ENCODE data around the gene TAGLN.

DNA sequence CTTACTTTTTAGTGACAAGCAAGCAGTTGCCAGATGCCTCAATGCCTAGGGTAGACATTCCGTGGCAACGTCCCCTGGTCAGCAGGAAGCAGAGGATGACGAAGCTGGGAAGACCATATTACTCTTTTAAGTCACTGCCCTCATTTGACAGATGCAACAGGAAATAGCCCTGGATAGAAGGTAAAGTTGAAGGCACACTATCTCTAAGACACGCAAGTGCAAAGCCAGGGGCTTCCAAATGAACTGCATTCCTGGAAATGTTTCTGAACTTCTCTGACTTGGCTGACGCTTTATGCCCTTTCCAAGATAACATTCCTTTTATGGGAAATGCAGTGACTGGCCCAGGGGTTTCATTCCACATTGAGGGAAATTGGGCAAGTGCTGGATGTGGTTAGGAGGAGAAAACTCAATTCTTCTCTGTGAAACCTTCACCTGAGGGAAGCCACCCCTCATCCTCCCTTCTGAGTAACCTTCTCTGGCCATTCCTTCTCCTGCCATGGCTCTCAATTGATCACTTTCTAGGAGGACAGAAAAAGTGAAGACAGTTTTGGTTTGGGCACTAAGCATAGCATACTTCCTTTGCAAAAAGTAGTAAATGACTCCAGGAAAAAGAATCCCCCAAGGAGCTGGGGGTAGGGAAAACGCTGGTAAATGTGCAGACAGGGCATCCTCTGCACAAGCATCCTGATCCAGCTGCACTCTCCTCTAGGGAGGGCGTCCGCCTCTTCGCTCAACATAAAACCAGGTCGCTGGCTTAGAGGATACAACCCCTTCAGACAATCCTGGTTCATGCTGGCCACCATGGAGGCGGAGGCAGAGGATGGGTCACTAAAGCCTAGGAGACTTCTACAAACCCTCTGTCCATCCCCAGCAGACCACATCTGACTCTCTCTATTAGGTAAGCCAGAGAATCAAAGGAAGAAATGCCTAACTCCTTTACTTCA lies 18.2 kb downstream of the TAGLN start:
- TF ChIP-seq, protein P1, sequence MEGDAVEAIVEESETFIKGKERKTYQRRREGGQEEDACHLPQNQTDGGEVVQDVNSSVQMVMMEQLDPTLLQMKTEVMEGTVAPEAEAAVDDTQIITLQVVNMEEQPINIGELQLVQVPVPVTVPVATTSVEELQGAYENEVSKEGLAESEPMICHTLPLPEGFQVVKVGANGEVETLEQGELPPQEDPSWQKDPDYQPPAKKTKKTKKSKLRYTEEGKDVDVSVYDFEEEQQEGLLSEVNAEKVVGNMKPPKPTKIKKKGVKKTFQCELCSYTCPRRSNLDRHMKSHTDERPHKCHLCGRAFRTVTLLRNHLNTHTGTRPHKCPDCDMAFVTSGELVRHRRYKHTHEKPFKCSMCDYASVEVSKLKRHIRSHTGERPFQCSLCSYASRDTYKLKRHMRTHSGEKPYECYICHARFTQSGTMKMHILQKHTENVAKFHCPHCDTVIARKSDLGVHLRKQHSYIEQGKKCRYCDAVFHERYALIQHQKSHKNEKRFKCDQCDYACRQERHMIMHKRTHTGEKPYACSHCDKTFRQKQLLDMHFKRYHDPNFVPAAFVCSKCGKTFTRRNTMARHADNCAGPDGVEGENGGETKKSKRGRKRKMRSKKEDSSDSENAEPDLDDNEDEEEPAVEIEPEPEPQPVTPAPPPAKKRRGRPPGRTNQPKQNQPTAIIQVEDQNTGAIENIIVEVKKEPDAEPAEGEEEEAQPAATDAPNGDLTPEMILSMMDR (IDR thresholded peaks at IDR 0.05; ENCODE audit: low read depth, low read length, poor library complexity, severe bottlenecking), result no peak
- TF ChIP-seq EZH2phosphoT487 (IDR thresholded peaks at IDR 0.05; ENCODE audit: borderline replicate concordance, low read length), result no peak

Data from DOHH2 (cell line).